Inflammatory macrophage (primary cell): ENCODE data around the gene TANC2.
"Not testable (repeated sequence)": the region's sequence is repeated elsewhere in the genome, so short reads cannot be mapped to it uniquely, and the experiment has no call there.

ENCODE experiments used
- DNase-seq, 2 donors: peaks; one replicate each; pipeline ENCODE4 v3.0.0-alpha.2; 2020 to 2022

TANC2 gene

DNA sequence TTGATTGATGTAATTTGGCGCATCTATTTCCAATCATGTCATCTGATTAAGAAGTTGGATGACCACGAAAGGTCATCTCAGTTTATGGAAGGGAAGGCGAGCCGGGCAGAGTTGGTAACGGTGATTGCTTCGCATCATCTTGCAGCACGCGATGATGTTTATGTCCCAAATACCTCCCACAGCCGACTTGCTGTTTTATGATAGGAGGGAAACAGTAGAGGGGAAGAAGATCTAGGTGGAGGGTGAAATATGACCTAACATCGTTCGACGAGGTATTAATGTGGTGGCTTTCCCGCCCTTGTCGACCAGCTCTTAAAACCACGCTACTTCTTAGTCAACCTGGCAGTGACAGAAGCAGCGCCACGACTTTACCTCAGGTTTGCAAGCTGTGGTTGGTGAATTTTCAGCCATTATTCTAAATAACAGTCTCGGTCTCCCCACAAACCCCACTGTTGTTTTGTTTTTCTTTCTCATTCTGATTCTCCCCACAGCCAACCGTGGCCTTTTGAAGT lies 805 bp upstream of the TANC2 start:
- DNase-seq = no peak

DNA sequence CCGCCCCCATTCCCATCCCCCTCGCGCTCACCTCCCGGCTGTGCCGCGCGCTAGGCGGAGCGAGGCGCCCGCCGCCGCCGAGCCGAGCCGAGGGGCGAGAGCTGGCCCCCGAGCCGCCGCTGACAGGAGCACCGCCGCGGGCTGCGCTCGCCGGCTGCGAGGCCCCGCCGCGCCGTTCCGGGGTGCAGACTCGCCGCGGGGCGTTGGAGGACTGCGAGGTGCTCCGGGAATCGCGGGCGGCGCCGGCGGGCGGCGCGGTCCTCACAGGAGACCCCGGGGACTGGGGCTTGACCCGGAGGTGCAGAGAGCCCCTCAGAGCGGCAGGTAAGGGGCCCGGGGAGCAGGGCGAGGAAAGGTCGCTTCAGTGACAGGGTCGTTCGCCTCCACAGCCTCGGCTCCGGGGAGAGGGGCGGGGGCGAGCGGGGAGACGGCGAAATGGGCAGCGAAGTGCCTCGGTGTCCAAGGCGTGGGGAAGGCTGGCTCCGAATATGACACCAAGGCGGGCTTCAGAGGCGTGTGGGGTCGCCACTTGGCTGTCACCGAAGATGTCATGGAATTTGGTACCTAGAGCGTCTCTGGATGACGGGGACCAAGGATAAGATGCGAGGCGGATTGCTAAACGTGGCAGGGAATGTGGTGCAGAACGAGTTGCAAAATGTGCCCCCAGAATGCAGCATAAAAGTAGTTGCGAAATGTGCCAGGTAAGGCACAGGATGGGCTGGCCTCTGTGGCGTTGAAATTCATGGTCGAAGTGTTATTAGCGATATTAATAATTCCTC lies 580 bp downstream of the TANC2 start:
- DNase-seq = no peak

DNA sequence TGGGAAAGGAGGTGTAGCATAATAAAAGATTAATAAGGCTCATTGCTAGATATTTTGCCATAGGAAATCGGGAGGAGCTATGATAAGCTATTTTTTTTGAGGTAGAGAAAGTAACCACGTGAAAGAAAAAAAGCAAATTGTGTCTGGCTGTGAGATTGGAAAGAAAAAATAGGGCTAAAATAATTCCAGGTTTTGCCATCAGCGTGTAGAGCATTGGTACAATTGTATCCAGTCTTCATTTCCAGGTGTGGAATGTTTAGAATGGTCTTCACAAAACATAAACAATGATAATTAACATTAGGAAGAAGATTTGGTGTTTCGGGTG lies 1.1 kb downstream of the TANC2 start:
- DNase-seq = no peak

DNA sequence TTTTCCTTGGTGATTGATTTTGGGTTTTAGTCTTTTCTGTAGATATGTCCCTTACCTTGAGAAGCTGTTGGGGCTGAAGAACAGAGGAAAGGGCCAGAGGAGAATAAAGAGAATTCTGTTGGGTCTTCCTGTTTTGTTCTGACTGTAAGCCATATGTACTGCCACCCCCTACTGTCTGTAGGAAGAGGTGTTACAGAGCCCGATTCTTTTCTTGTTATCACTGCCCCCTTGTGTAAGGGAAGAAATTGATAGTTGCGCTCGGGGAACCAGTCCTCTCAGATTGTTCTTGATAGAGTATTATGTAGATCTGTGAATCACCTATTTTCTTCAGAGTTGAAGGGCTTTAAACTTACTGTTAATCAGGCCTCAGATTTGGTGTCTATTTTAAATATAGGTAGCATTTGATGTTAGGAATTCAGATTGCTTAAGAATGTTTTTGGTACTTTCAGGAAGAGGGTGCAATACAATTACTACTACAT lies 2.4 kb downstream of the TANC2 start:
- DNase-seq = peak; percentile 85 to 88

DNA sequence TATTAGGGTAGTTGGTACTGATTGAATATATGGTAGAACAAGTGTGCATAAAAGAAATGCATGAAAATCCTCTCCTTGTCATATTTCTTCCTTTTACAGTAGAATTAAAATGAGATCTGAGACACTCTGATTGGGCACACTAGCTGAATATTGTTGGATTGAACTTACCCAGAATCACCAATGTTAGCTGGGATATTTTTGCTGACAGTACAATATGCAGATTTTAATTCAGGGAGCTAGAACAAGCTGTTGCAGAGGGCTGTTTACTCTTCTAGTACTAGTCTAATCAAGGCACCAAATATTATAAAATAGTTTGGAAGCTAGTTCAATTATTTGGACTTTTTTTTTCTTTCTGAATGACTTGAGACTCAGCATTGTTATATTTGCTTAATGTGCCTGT lies 4.6 kb downstream of the TANC2 start:
- DNase-seq = no peak

DNA sequence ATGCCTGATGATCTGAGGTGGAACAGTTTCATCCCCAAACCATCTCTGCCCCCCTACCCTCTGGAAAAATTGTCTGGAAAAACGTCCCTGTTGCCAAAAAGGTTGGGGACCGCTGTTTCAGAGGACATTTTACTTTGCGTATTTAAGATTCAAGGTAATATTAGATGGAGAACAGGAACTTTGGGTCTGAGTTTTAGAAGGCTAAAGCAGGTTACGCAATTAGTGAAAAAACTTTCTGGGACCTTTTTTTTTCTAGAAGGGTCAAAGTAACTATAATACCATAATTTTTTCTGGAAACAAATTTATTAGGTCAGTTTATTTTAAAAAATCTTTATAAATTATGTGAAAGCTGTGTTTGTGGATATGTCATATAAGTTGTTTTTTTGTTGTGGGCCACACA lies 5.8 kb downstream of the TANC2 start:
- DNase-seq = no peak

DNA sequence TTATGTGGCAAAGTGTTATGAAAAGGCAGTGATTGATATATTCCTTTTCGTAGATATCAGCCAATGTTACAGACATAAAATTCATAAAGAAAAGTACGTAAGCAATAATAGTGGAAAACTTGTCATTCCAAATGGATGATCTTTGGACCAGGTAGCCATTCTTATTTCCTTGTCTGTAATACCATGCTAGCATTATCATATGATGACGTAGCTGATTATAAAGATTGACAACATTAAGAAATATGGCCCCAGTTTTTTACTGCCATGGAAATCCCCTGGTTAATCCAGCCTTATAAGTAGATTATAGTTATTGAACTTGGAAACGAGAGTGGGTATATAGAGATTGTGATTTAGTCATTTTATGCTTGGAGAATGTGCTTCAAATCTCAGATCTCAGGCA lies 8.8 kb downstream of the TANC2 start:
- no peak for DNase-seq

DNA sequence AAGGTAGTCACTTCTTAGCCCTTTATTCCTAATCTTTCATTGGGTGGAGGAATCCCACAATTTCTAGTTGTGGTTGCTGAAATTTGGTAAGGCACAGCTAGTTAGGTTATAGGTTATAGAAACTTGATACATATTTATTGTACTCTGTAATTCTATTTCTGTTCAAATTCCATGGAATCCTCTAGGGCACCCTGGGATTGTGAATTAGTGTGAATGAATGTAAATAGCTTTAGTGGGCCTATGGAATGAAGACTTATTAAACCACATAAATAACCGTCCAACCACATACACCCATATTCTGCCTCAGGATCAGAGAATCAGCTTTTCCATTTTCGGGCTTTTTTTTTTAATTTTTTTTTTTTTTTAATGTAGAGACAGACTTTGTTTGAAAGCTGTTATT lies 9.2 kb downstream of the TANC2 start:
- no peak for DNase-seq

DNA sequence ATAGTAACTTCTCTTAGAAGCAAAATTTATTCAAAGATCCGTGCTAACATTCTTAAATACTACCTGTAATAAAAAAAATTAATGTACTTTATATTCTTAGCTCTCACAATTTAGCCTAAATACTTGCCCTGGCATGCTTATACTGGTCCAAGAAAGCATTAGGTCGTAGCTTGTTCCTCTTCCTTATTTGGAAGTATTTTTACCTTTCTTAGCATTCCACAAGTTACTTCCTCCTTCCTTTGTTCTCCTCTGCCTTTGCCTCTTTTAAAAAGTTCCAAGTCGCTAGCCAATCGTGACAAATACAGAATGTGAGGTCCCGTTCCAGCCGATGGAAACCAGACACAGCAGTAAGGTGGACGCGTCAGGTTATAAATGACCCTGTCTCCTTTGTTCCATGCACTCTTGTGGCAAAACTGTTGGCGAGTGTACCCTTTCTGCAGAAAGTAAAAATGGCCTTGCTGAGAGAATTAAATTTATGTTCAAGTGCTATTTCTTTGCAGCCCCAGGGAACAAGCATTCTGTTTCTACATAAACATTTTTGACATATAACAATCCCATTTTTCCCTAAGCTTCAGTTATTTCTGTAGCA lies 10.7 kb downstream of the TANC2 start:
- DNase-seq = not testable (repeated sequence)

DNA sequence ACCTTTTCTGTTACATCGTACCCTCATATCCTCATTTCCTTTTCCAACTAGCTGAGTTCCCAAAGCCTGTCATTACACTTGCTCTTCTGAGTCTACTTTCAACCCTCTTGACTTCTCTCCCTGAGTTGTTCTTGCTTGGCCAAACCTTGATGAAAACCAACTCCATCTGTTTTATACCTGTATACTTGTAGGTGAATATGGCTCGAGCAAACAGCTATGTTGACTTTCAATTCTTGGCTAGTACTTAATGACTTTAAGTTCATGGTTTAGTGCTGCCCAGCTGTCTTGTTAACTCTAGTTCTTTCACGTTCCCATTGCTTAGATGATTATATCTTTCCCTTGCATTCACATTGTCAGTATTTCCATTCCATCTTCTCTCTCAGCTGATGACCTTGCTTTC lies 14.8 kb downstream of the TANC2 start:
- no peak for DNase-seq

DNA sequence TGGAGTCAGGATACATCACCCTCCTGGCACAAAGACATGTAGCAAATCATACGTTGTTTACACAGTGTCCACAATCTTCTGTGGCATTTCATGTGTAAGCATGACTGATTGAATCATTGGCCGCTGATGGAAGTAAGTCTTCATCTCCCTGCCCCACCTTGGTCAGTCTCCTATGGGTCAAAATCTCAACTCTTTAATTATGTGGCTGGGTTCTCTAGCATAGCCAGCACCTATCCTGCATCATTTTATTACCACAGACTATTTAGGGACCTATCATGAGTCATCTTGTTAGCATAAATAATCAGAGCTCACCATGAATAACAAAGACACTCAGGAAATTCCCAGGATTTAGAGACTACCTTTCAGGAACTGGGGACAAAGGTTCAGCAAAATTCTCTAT lies 15.9 kb downstream of the TANC2 start:
- no peak for DNase-seq

DNA sequence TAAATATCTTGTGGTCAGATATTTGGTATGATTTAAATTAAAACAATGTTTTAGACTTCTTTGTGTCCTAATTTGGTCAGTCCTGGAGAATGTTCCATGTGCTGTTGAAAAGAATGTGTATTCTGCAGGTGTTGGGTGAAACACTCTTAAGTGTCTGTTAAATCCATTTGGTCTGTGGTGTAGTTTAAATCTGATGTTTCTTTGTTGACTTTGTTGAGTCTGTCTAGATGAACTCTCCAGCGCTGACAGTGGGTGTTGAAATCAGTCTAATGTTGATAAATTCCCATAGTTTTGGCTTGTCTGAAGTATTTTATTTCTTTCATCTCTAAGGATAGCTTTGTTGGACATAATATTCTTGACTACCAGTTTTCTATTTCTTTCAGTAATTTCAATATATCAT lies 18.8 kb downstream of the TANC2 start:
- DNase-seq = no peak

DNA sequence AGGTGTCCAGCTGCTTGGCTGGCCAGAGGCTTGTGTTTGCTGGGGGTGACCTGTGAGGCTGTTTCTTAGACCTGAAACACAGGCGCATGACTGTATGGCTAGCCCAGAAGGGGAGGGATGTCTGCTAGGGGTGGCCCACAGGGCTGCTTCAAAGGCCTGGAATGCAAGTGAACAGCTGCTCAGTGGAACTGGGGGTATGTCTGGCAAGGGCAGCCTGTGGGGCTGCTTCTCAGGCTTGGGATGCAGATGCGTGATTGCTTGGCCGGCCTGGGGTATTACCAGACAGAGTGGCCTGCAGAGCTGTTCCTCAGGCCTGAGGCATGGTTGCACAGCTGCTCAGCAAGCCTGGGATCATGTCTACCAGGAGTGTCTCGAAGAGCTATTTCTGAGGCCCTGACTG lies 20.5 kb downstream of the TANC2 start:
- DNase-seq = no peak

DNA sequence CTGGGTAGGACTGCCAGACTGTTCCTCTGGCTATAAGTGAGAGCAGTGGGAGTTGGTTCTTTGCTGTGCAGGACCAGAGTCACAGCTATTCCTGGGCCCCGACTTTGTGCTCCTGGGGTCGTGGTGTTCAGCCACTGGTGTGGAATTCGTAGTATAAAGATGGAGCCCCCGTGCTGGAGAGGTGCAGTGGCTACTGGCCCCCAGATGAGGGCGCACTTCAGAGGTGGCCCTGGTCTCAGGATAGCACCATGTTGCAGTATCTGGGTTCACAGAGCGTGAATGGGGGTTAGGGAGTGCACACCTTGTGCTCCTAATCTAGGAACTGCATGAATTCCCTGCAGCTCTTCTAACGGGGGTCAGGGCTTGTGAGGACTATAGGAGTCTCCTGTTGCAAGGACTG lies 21.1 kb downstream of the TANC2 start:
- DNase-seq = no peak

DNA sequence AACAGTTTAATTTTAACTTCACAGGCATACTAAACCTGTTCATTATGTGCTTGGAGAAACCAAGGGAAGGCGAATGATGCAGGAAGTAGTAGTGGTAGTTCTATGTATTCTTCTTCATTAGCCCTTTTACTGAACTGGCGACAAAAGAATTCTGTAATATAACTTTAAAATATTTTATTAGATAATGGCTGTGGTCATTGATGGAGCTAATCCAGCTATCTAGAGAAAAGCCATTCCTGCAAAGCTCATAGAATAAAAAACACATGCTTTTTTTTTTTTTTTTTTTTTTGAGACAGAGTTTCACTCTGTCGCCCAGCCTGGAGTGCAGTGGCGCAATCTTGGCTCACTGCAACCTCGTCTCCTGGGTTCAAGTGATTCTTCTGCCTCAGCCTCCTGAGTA lies 23.5 kb downstream of the TANC2 start:
- no peak for DNase-seq

DNA sequence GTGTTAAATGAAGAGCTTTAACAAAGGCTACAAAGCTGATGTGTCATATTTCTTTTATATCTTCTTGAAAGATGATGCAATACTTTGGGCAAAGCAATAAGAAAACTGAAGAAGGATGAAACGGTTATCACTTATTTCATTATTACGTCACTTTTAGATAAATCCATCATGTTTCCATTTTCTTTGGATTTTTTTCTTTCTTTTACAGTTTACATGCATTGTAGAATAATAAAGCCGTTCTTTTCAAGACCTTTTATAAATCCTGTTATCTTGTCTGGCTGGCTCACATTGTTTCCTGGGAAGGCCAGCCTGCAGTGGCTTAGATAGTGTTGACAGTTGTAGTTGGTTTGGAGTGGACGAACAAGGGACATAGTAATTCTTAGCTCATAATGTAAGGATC lies 28.9 kb downstream of the TANC2 start:
- no peak for DNase-seq

DNA sequence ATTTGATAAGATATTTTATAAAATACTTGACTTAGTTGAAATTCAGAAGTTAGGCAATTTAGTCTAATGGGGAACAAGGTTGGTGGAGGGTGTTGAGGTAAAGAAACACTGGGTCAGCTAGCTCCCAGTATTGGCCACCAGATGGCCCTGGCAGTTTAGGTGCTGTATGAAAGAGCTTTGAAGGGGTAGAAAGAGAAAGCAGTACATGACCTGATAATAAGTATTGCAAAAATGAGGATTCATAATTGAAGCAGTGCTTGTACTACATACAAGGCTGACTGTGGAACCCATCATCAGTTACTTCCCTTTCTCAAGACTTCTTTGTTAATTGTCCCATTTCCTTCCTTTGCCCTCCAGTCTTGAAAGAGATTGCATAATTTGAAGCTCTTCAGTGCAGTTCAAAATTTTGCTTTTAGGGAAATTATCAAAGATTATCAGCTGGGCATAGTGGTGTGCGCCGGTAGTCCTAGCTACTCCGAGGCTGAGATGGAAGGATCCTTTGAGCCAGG lies 29.4 kb downstream of the TANC2 start:
- DNase-seq = peak; percentile 63 to 91

DNA sequence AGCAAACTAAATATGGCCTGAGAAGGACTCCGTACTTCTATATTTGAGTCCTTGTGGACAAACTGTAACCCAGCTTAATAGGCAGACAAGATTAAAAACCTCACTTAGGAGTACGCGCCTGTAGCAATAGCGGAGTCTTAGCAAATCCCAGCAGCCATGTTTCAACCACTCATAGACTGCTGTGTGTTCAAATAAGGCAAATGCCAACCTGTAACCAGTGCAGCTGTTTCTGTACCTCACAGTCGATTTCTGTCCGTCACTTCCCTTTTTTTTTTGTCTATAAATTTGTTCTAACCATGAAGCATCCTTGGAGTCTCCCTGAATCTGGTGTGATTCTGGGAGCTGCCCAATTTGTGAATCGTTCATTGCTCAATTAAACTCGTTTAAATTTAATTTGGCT lies 30.2 kb downstream of the TANC2 start:
- no peak for DNase-seq

DNA sequence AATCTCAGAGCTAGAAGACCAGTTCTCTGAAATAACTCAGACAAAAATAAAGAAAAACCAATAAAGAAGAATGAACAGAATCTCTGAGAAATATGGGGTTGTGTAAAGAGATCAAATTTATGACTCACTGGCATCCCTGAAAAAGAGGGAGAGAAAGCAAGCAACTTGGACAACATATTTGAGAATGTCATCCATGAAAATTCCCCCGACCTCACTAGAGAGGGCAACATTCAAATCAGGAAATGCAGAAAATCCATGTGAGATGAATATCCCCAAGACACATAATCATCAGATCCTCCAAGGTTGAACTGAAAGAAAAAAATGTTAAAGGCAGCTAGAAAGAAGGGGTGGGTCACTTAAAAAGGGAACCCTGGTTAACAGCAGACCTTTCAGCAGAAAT lies 32.1 kb downstream of the TANC2 start:
- DNase-seq = no peak

DNA sequence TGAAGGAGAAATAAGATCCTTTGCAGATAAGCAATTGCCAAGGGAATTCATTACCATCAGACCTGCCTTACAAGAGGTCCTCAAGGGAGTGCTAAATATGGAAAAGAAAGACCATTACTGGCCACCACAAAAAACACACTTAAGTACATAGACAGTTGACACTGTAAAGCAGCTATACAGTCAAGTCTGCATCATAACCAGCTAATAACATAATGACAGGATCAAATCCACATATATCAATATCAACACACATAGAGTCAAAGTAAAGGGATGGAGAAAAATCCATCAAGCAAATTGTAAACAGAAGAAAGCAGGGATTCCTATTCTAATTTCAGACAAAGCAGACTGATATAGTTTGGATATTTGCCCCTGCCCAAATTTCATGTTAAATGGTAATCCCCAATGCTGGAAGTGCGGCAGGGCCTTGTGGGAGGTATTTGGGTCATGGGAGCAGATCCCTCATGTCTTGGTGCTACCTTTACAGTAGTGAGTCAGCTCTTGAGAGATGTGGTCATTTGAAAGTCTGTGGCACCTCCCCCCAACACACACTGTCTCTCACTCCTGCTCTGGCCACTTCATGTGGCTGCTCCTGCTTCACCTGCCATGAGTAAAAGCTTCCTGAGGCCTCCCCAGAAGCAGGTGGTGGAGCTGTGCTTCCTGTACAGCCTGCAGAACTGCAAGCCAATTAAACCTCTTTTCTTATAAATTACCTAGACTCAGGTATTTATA lies 32.8 kb downstream of the TANC2 start:
- DNase-seq = no peak

DNA sequence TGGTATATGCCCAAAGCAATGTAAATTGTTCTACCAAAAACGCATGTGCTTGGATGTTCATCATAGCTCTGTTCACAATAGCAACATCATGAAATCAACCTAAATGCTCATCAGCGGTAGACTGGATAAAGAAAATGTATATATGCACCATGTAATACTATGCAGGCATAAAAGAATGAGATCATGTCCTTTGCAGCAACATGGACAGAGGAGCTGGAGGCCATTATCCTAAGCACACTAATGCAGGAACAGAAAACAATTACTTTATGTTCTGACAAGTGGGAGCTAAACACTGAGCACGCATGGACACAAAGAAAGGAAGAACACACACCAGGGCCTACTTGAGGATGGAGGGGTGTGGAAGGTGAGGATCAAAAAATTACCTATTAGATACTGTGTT lies 33.7 kb downstream of the TANC2 start:
- no peak for DNase-seq

DNA sequence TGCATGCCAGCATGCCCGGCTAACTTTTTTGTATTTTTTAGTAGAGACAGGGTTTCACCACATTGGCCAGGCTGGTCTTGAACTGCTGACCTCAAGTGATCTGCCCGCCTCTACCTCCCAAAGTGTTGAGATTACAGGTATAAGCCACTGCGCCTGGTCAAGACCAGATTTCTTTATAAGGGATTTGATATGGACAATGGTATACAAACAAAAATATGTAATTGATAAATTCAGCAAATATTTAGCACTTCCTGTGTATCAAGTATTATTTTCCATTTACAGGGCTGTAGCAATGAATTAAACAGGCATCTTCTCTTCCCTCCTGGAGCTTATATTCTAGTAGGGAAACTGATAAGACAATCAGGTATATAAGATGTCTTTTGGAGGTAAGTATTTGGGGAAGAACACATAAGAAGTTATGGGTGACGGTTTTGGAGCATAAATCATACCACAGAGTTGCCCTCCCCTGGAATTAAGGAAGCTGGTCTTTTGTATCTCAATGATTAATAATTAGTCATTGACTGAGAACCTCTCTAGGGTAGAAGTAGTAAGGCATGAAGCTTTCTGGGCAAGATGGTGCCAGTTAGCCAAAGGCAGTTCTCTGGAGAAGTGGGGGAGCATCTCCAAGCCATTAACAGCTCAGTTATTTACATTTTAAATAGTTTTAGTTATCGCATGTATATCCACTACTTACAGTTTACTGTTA lies 35.8 kb downstream of the TANC2 start:
- DNase-seq = no peak

DNA sequence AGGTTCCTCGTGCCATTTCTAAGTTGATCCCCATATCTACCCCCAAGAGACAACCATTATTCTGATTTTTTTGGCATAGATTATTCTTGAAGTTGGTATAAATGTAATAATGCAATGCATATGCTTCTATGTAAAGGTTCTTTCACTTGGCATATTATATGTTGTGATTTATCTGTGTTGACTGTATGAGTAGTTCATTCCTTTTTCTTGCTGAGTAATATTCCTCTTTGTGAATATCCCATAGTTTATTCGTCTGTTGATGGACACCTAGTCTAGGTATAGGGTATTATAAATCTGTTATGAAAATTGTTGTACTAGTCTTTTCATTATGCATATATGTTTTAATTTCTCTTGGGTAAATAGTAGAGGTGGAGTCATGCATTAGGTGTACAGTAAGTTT lies 36.6 kb downstream of the TANC2 start:
- DNase-seq = no peak
